ENCODE results near the gene MEGF6. TPM values are rescaled to one million over a fixed set of nuclear protein-coding genes. Genes with fewer than 3 reads are reported as not detected.

MEGF6 gene
- total and polyA plus RNA-seq, 2 donors = 14.5 to 23.5 TPM

DNA sequence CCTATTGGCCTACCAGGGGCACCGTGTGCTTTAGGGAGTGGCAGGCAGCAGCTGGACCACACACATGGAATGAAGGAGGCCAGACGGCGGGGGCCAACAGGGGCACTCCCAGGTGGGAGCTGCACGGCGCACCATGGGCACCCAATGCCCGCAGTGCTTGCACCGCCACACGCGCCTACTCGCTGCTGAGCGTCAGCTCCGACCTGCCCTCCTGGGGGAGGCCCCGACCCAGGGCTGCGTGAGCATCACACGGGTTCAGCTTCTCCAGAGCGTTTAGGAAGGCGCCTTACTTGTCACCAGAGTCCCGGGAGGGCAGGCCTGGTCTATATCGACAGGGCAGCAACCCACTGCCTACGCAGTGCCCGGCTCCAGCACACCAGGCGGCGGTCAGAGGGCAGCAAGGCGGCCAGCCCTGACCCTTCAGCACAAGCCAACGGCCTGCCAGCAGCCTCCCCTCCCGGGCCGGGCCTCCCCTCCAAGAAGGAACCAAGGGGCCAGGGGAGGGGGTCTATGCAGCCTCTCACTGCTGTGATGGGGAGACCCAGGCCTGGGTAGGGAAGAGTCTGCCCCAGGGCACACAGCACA is 91.9 kb downstream of the MEGF6 start:
- no peak overlapping the region for H3K4me3 ChIP-seq (ENCODE audit: low read depth, low read length)
- no peak for DNase-seq (ENCODE audit: extremely low spot score)
- no peaks in the 10 kb centered on the region for H3K4me1 ChIP-seq (ENCODE audit: insufficient read depth)
- H3K36me3 ChIP-seq (ENCODE audit: insufficient read depth) = no peaks in the 10 kb centered on the region
- no peak overlapping the region for H3K27ac ChIP-seq (ENCODE audit: low read depth)
- 93% methylated on average over 27 of the region's 27 CpGs for WGBS

DNA sequence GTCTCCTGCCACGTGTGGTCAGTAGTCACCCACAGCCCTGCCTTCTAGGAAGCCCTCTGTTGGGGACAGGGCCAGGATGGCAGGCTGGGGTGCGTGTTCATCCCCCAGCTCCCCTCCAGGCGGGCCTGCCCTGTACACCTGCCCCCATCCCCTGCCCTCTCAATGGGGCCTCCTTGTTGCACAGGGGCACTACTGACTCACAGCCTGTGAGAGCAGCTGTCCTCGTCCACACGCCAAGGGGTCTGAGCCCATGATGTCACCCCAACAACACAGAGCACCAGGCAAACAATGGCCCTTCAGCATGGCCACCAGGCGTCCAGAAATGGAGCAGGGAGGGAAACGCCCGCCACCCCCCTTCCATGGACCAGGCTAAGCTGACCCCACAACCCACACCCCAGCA is 92.6 kb downstream of the MEGF6 start:
- Histone ChIP-seq H3K27ac (ENCODE audit: low read depth) (no peak overlapping the region), H3K36me3 (ENCODE audit: insufficient read depth) (no peaks in the 10 kb centered on the region), H3K4me1 (ENCODE audit: insufficient read depth) (no peaks in the 10 kb centered on the region), H3K4me3 (ENCODE audit: low read depth, low read length) (no peak overlapping the region)
- no peak for DNase-seq (ENCODE audit: extremely low spot score)
- WGBS = 94% methylated on average over 8 of the region's 8 CpGs

DNA sequence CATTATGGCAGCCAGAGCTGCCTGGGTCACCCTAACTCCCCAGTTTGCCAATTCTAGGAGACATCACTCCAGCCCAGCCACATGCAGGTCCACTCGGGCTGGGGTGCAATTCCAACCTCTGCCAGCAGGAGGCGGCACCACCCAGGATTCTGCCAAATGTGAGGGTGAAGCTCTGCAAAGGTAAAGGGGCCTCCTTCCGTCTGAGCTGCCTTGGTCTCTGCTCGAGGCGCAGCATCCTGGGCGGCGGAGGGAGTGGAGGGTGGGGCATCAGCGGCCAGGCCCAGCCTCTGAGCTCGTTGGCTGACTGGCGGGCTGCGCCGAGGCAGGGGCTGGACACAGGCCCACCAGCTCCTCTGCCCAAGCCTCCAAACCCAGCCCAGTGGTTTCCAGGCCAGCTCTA is 93.1 kb downstream of the MEGF6 start:
- no peaks in the 10 kb centered on the region for H3K36me3 ChIP-seq (ENCODE audit: insufficient read depth)
- H3K4me1 ChIP-seq (ENCODE audit: insufficient read depth) = no peaks in the 10 kb centered on the region
- no peak overlapping the region for H3K4me3 ChIP-seq (ENCODE audit: low read depth, low read length)
- no peak for DNase-seq (ENCODE audit: extremely low spot score)
- 91% methylated on average over 12 of the region's 12 CpGs for WGBS
- no peak overlapping the region for H3K27ac ChIP-seq (ENCODE audit: low read depth)

DNA sequence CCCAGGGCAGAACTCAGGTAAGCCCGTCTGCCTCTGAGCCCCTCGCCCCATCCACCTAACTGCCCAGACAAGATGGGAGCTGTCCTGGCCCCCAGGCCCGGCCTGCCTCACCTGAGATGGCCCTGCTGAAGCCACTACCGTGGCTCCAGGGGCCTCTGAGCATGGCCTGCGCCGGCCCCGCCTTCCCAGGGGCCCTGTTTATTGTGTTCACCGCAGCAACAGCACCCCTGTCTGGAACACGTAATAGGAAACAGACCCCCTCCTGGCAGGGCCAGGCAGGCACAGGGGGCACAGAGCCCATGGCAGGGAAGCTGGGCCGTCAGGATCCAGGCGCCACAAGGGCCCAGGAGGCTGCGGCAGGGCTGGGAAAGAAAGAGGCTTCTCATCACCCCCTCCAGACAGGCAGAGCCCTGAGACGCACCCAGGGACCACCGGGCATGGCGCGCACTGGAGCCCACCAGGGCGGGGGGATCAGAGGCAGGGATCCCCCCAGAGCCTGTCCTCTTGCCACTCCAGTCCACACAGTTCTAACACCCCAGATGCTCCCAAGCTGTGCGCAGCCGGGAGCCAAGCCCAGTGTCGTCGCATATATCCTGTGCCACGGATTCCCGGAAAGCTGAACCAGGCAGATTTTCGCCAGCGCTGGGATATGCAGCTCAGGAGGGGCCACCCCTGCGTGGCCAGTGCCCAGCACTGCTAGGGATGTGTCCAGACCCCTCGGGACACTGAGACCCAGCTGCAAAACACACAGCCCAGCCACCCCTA is 94.2 kb downstream of the MEGF6 start:
- Histone ChIP-seq H3K36me3 (ENCODE audit: insufficient read depth) (no peaks in the 10 kb centered on the region), H3K4me3 (ENCODE audit: low read depth, low read length) (no peak overlapping the region), H3K4me1 (ENCODE audit: insufficient read depth) (no peaks in the 10 kb centered on the region), H3K27ac (ENCODE audit: low read depth) (no peak overlapping the region)
- no peak for DNase-seq (ENCODE audit: extremely low spot score)
- WGBS = 87% methylated on average over 27 of the region's 27 CpGs

DNA sequence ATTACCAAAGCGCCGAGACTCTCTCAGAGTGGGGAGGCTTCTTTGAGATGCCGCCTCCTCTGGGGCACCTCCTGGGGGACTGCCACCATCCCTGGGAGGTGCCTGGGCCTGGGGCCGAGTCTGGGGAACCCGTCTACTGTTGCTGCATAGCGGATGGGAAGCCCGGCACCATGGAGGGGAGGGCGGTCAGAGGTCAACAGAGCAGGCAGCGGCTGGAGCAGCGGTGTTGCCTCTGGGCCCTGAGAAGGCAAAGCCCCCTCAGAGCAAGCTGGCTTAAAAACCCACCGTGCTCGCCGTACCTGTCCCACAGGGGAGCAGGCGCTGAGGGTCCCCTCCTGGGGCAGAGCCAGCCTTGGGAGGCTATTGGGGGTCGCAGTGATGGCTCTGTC is 94.8 kb downstream of the MEGF6 start:
- DNase-seq (ENCODE audit: extremely low spot score) = no peak
- H3K27ac ChIP-seq (ENCODE audit: low read depth) = no peak overlapping the region
- H3K4me1 ChIP-seq (ENCODE audit: insufficient read depth) = no peaks in the 10 kb centered on the region
- WGBS = 85% methylated on average over 15 of the region's 15 CpGs
- H3K4me3 ChIP-seq (ENCODE audit: low read depth, low read length) = no peak overlapping the region
- H3K36me3 ChIP-seq (ENCODE audit: insufficient read depth) = no peaks in the 10 kb centered on the region

DNA sequence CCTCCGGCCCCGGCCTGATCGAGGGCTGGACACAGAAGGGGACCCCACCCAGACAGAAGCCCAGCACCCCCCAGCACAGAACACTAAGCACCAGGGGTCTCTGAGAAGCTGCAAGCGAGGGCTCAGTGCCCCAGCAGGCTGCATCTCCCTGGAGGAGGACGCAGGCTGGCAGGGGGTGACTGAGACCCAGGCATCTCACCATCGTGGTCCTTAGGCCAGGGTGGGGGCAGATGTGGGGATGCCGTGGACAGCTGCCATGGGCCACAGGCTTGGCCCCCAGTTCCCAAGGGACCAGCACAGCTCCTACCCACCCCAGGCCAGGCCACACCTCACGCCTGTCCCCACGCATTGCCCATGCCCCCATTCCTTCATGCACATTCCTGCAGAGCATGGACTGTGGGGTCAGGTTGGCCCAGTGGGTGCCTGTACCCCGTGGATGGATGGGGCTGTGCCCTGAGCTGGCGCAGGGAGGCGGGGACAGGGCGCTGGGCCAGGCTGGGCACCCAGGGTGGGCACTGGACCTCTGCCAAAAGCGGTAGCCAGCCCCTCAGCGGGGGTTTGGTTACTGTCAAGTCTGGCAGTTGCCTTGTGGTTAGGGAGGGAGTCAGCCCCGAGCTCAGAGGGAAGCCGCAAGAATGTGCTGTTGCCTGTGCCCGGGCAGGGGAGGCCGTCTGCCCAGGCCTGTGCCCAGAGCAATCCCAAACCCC is 95.4 kb downstream of the MEGF6 start:
- H3K27ac ChIP-seq (ENCODE audit: low read depth) = no peak overlapping the region
- no peak for DNase-seq (ENCODE audit: extremely low spot score)
- WGBS = 75% methylated on average over 19 of the region's 19 CpGs

DNA sequence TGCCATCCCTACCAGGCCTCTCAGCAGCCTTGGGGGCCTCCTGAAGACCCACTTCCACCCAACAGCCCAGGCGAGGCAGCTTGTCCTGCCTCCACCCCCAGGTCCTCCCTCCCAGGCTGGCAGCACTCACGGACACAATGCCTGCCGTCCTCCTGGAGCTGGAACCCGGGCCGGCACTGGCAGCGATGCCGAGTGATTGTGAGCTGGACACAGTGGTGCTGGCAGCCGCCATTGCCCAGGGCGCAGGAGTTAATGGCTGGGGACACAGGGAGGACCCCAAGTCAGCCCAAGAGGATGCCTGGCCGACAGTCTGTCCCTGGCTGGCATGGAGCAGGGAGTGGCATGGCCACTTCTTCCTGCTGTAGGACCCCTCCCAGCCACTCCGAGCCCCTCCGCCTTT is 96.0 kb downstream of the MEGF6 start:
- Histone ChIP-seq H3K36me3 (ENCODE audit: insufficient read depth) (no peaks in the 10 kb centered on the region), H3K4me1 (ENCODE audit: insufficient read depth) (no peaks in the 10 kb centered on the region), H3K27ac (ENCODE audit: low read depth) (no peak overlapping the region), H3K4me3 (ENCODE audit: low read depth, low read length) (no peak overlapping the region)
- WGBS = 93% methylated on average over 12 of the region's 12 CpGs
- no peak for DNase-seq (ENCODE audit: extremely low spot score)

More for the DNA sequence above, 95.4 kb downstream of the MEGF6 start:
- Histone ChIP-seq H3K36me3 (ENCODE audit: insufficient read depth) (no peaks in the 10 kb centered on the region), H3K4me3 (ENCODE audit: low read depth, low read length) (no peak overlapping the region), H3K4me1 (ENCODE audit: insufficient read depth) (no peaks in the 10 kb centered on the region)

DNA sequence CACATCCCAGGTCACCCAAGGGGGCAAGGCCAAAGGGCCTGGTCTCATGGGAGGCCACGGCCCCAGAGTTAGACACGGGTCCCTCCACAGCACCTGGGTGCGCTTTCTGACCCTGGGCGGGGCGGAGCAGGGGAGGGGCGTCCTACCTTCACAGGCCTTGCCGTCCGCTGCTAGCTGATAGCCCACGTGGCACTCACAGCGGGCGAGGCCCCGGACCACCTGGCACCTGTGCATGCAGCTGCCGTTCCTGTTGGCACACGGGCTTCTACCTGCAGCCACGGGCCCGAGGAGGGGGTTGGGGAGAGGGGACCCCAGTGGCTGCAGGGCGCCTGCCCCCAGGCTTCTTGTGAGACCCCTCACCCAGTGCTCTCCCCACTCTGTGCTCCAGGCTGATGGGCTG is 96.9 kb downstream of the MEGF6 start:
- 93% methylated on average over 17 of the region's 17 CpGs for WGBS
- no peaks in the 10 kb centered on the region for H3K4me1 ChIP-seq (ENCODE audit: insufficient read depth)
- no peak overlapping the region for H3K4me3 ChIP-seq (ENCODE audit: low read depth, low read length)
- no peak overlapping the region for H3K27ac ChIP-seq (ENCODE audit: low read depth)
- no peak for DNase-seq (ENCODE audit: extremely low spot score)
- no peaks in the 10 kb centered on the region for H3K36me3 ChIP-seq (ENCODE audit: insufficient read depth)

DNA sequence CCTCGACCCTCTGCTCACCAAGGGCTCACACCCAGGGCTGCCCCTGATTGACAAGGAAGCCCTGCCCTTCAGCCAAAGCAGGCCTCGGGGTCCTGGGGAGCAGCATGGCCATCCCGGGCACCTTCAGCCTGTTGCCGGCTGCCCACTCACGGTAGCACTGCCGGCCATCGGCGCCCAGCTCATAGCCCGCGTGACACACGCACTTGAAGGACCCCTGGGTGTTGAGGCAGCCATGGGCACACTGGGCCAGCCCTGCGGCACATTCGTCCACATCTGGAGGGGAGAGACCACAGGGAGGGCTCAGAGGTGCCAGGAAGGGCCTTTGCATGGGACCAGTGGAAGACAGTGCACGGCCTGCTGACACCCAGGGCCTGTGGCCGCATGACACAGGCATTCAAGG is 99.5 kb downstream of the MEGF6 start:
- Histone ChIP-seq H3K4me1 (ENCODE audit: insufficient read depth) (no peaks in the 10 kb centered on the region), H3K4me3 (ENCODE audit: low read depth, low read length) (no peak overlapping the region), H3K27ac (ENCODE audit: low read depth) (no peak overlapping the region), H3K36me3 (ENCODE audit: insufficient read depth) (no peaks in the 10 kb centered on the region)
- 96% methylated on average over 15 of the region's 15 CpGs for WGBS
- no peak for DNase-seq (ENCODE audit: extremely low spot score)

DNA sequence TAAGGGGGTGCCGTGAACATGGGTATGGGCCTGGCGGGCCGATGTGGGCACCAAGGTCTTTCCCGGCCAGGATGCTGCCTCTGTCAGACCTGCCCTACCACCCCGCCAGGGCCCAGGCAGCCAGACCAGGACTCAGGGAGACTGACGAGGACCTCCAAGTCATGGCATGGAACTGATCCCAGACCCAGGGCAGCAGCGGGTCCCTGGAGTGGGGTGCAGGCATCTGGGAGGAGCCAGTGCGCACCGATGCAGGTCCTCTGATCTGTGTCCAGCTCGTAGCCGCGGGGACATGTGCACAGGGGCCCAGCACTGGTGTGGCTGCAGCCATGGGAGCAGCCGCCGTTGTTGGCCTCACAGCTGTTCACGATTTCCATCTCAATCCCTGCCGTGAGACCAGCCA is 100.0 kb downstream of the MEGF6 start:
- WGBS = 94% methylated on average over 16 of the region's 16 CpGs
- no peaks in the 10 kb centered on the region for H3K4me1 ChIP-seq (ENCODE audit: insufficient read depth)
- H3K36me3 ChIP-seq (ENCODE audit: insufficient read depth) = no peaks in the 10 kb centered on the region
- no peak for DNase-seq (ENCODE audit: extremely low spot score)
- H3K4me3 ChIP-seq (ENCODE audit: low read depth, low read length) = no peak overlapping the region
- H3K27ac ChIP-seq (ENCODE audit: low read depth) = no peak overlapping the region

DNA sequence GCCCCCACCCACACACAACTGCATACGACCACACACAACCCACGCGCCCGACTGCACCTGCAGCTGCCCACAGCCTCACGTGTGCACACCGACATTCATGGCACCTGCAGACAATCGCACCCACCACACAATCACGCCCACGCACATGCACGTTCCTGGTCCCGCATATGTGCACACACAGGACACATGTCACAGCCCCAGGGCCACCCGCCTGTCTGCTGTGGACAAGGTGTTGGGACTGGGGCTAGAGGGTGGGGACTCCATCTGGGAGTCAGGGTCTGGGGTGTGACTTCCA is 100.4 kb downstream of the MEGF6 start:
- no peak overlapping the region for H3K27ac ChIP-seq (ENCODE audit: low read depth)

DNA sequence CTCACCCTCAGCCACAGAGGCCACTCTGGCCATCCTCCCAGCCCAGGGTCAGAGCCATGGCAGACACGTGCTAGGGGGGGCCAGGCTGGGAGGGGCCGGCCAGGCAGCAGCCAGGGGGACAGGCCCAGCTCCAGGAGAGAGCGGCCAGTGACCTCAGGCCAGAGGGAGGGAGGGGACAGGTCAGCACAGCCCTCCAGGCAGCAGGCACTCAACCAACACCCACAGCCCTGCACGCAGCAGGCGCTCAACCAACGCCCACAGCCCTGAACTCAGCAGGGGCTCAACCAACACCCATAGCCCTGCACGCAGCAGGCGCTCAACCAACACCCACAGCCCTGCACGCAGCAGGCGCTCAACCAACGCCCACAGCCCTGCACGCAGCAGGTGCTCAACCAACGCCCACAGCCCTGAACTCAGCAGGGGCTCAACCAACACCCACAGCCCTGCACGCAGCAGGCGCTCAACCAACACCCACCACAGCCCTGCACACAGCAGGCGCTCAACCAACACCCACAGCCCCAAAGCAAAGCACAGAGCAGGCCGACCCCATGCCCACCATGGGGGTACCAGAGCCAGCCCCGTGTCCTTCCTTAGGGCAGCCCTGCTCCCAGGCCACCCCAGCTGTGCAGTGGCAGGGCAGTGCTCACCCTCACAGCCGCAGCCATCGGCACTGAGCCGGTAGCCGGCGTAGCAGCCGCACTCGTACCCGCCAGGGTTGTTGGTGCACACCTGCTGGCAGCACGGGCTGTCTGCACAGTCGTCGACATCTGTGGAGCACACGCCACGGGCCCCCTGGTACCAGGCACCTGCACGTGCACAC is 101.0 kb downstream of the MEGF6 start:
- 90% methylated on average over 32 of the region's 32 CpGs for WGBS
- no peaks in the 10 kb centered on the region for H3K4me1 ChIP-seq (ENCODE audit: insufficient read depth)
- DNase-seq (ENCODE audit: extremely low spot score) = no peak

More for the DNA sequence above, 100.4 kb downstream of the MEGF6 start:
- H3K4me3 ChIP-seq (ENCODE audit: low read depth, low read length) = no peak overlapping the region
- H3K4me1 ChIP-seq (ENCODE audit: insufficient read depth) = no peaks in the 10 kb centered on the region
- WGBS = 94% methylated on average over 12 of the region's 12 CpGs
- no peak for DNase-seq (ENCODE audit: extremely low spot score)
- H3K36me3 ChIP-seq (ENCODE audit: insufficient read depth) = no peaks in the 10 kb centered on the region

DNA sequence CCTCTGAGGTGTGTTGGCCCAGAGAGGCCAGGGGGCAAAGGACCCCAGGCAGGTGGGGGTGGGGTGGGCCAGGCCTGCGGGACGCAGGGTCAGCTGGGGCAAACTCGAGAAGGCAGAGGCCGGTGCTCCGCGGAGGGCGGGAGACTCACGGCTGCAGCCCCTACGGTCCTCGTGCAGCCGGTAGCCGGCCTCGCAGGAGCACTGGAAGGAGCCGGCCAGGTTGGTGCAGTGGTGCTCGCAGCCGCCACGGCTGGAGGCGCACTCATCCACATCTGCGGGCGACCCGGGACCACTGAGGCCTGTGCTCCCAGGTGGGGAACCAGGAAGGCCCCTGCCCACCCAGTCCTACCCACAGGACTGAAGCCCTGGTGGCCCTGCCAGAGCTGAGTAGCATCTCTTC is 101.6 kb downstream of the MEGF6 start:
- 90% methylated on average over 21 of the region's 21 CpGs for WGBS
- Histone ChIP-seq H3K36me3 (ENCODE audit: insufficient read depth) (no peaks in the 10 kb centered on the region), H3K4me3 (ENCODE audit: low read depth, low read length) (no peak overlapping the region), H3K27ac (ENCODE audit: low read depth) (no peak overlapping the region), H3K4me1 (ENCODE audit: insufficient read depth) (no peaks in the 10 kb centered on the region)
- no peak for DNase-seq (ENCODE audit: extremely low spot score)

More for the DNA sequence above, 101.0 kb downstream of the MEGF6 start:
- H3K36me3 ChIP-seq (ENCODE audit: insufficient read depth) = no peaks in the 10 kb centered on the region
- no peak overlapping the region for H3K27ac ChIP-seq (ENCODE audit: low read depth)
- H3K4me3 ChIP-seq (ENCODE audit: low read depth, low read length) = no peak overlapping the region
